Heart left ventricle (tissue), 13 donors: ENCODE results near the gene PHF24.

Experiments
- CTCF ChIP-seq, 12 donors: fragments of 200-600 bp; sonication (generic) in 4 of 12; IDR thresholded peaks; one replicate each; pipeline versions ENCODE4 v1.5.0 to v1.8.0; 2018 to 2022; ENCODE audit warnings: antibody characterized with exemption in 12 of 12, mild to moderate bottlenecking in 5 of 12
- POLR2A ChIP-seq, 2 donors: fragments of 450-650 bp; IDR thresholded peaks; one replicate each; pipeline ENCODE4 v1.6.1; 2017; ENCODE audit warnings: antibody characterized with exemption in 2 of 2, mild to moderate bottlenecking in 2 of 2, moderate library complexity in 2 of 2
- donor health status: ischemic (EF 13 %, LVEDD 7.1; RV severe dilation, severe dysfunction).
- donor health status: DM: no; HTN: yes; CAD: no.
- donor health status: DM: no; HTN: no; CAD: no.
- donor health status: ischemic (EF 25% LVEDD 6.9; RV normal size, moderate dysfunction).
- donor health status: ischemic (EF 25% LVEDD 5.7; RV mildly dilated, moderate dysfunction).
- donor health status: ischemic (EF 35%, LVEDD 5.7; RV mildly dilated, moderate dysfunction).
- donor health status: nonischemic (EF 11% LVEDD 7.7; RV severe dilation, severe dysfunction).
- donor health status: DM: yes; HTN: yes; CAD: no.
- donor health status: PGD.
- donor health status: ischemic (EF 29% LVEDD 5.4; RV normal size, mild dysfunction).
- donor health status: nonischemic (EF 23%, LVEDD 6.1; RV moderate dilation, normal function).

DNA sequence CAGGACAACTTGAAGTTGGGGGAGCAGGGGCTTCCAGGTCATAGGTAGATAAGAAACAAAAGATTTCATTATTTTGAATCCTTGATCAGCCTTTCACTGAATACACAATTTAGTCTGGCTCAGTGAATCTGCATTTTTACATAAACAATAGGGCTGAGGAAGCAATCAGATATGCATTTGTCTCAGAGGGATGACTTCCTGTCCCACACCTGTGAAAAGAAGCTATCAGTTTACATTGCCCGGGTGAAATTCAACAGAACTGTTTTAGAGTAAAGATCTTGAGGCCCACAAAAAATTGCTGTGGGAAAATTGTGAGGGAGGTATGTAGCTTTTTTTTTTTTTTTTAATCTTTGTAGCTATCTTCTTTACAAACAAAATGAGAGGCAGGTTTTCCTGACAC lies 69.8 kb downstream of the PHF24 start:
- TF ChIP-seq CTCF (IDR thresholded peaks at IDR 0.05) = no peak
- TF ChIP-seq POLR2A (IDR thresholded peaks at IDR 0.05) = no peak
